HepG2 (cell line): ENCODE data around the gene KLHL12. TPM values are rescaled to one million over a fixed set of nuclear protein-coding genes. Genes with fewer than 3 reads are reported as not detected.
A peak's percentile ranks its signal among the peaks of the same experiment; 100 is the strongest.

ENCODE experiments used
- CCAR2 ChIP-seq: fragments of 200-400 bp; formaldehyde crosslinking; optimal IDR thresholded peaks from 2 replicates; pipeline ENCODE3; 2018; ENCODE audit warnings: low read depth, mild to moderate bottlenecking, low read length, moderate library complexity
- EP300 ChIP-seq, 3 experiments: sonication (generic) in 1 of 3; formaldehyde crosslinking in 1 of 3; IDR thresholded peaks; 2 replicates each; pipeline versions ENCODE4 v1.5.1 to v1.6.1; 2011 to 2020; ENCODE audit warnings: low read depth in 2 of 3, low read length in 2 of 3, borderline replicate concordance in 1 of 3, improper control_type of control experiment in 1 of 3, mild to moderate bottlenecking in 1 of 3, missing genetic modification reagents in 1 of 3, moderate library complexity in 1 of 3
- HDAC6 ChIP-seq: fragments of 200-600 bp; sonication (generic); IDR thresholded peaks from 2 replicates; pipeline ENCODE4 v1.7.0; 2017; ENCODE audit warnings: mild to moderate bottlenecking, antibody characterized with exemption, low read length, low read depth
- HIVEP1 ChIP-seq: sonication (generic); formaldehyde crosslinking; IDR thresholded peaks from 2 replicates; pipeline ENCODE4 v1.4.0; 2020; ENCODE audit warnings: mild to moderate bottlenecking, missing genetic modification reagents
- NCOA2 ChIP-seq: sonication (generic); formaldehyde crosslinking; IDR thresholded peaks from 2 replicates; pipeline ENCODE4 v1.8.0; 2022; ENCODE audit warnings: inconsistent platforms
- RARG ChIP-seq: sonication (generic); formaldehyde crosslinking; IDR thresholded peaks from 2 replicates; pipeline ENCODE4 v1.4.0; 2020; ENCODE audit warnings: low read depth, mild to moderate bottlenecking, missing genetic modification reagents
- ZNF33B ChIP-seq: sonication (generic); formaldehyde crosslinking; IDR thresholded peaks from 2 replicates; pipeline ENCODE4 v1.5.1; 2020; ENCODE audit warnings: mild to moderate bottlenecking, missing genetic modification reagents
- ZNF468 ChIP-seq: sonication (generic); formaldehyde crosslinking; IDR thresholded peaks from 2 replicates; pipeline ENCODE4 v1.8.0; 2022; ENCODE audit warnings: mild to moderate bottlenecking, moderate library complexity, missing genetic modification reagents
- ZNF816 ChIP-seq: sonication (generic); formaldehyde crosslinking; IDR thresholded peaks from 2 replicates; pipeline ENCODE4 v1.8.0; 2022; ENCODE audit warnings: missing genetic modification reagents, mild to moderate bottlenecking, borderline replicate concordance
- ZSCAN22 ChIP-seq: sonication (generic); formaldehyde crosslinking; IDR thresholded peaks from 2 replicates; pipeline ENCODE4 v1.4.0; 2020; ENCODE audit warnings: mild to moderate bottlenecking, missing genetic modification reagents
- polyA plus RNA-seq, 8 experiments: library from polyadenylated mRNA; depleted of rRNA in 3 of 8; stranded (reverse) in 7 of 8; unstranded in 1 of 8; fragments of >200 nt; fragmentation: Illumina TruSeq in 4 of 8; extraction: Trizol in 4 of 8; gene quantifications; 2 replicates each; pipeline versions ENCODE4 v1.2.1 to v1.2.3, GENCODE V29; 2011 to 2016; ENCODE audit warnings: low read depth in 4 of 8, missing spikeins in 1 of 8, mixed read lengths in 1 of 8; ENCODE audit not compliant: insufficient read depth in 1 of 8
- total RNA-seq, 5 experiments: library from RNA; depleted of rRNA; stranded (reverse); fragments of >200 nt; fragmentation: Illumina TruSeq; extraction: Trizol; gene quantifications; 2 replicates each; pipeline ENCODE4 v1.2.3, GENCODE V29; 2016; ENCODE audit warnings: low read depth in 1 of 5
- TF ChIP-seq, protein P1 (sequence below): sonication (generic); formaldehyde crosslinking; IDR thresholded peaks from 2 replicates; pipeline ENCODE4 v1.4.0; 2020; ENCODE audit warnings: missing genetic modification reagents, low read depth, mild to moderate bottlenecking, borderline replicate concordance
- TF ChIP-seq, protein P2 (sequence below): sonication (generic); formaldehyde crosslinking; IDR thresholded peaks from 2 replicates; pipeline ENCODE4 v1.5.0; 2020; ENCODE audit warnings: mild to moderate bottlenecking, missing genetic modification reagents
- TF ChIP-seq, protein P3 (sequence below): sonication (generic); formaldehyde crosslinking; IDR thresholded peaks from 2 replicates; pipeline ENCODE4 v1.5.1; 2020; ENCODE audit warnings: missing genetic modification reagents, mild to moderate bottlenecking, borderline replicate concordance
- TF ChIP-seq, protein P4 (sequence below): sonication (generic); formaldehyde crosslinking; IDR thresholded peaks from 2 replicates; pipeline ENCODE4 v1.9.0; 2021; ENCODE audit warnings: missing genetic modification reagents, mild to moderate bottlenecking, borderline replicate concordance
- TF ChIP-seq, protein P5 (sequence below): sonication (generic); formaldehyde crosslinking; IDR thresholded peaks from 2 replicates; pipeline ENCODE4 v1.5.0; 2020; ENCODE audit warnings: missing genetic modification reagents
- TF ChIP-seq, protein P6 (sequence below): sonication (generic); formaldehyde crosslinking; IDR thresholded peaks from 2 replicates; pipeline ENCODE4 v1.5.0; 2020; ENCODE audit warnings: mild to moderate bottlenecking, missing genetic modification reagents
- TF ChIP-seq, protein P7 (sequence below): sonication (generic); formaldehyde crosslinking; IDR thresholded peaks from 2 replicates; pipeline ENCODE4 v1.5.0; 2020; ENCODE audit warnings: missing genetic modification reagents, mild to moderate bottlenecking, borderline replicate concordance

KLHL12 gene
- total and polyA plus RNA-seq, 2 of the 13 experiments (the other 11 are each of a cell fraction or from before 2014, with no cell fraction given), result 19.2 to 25.2 TPM

DNA sequence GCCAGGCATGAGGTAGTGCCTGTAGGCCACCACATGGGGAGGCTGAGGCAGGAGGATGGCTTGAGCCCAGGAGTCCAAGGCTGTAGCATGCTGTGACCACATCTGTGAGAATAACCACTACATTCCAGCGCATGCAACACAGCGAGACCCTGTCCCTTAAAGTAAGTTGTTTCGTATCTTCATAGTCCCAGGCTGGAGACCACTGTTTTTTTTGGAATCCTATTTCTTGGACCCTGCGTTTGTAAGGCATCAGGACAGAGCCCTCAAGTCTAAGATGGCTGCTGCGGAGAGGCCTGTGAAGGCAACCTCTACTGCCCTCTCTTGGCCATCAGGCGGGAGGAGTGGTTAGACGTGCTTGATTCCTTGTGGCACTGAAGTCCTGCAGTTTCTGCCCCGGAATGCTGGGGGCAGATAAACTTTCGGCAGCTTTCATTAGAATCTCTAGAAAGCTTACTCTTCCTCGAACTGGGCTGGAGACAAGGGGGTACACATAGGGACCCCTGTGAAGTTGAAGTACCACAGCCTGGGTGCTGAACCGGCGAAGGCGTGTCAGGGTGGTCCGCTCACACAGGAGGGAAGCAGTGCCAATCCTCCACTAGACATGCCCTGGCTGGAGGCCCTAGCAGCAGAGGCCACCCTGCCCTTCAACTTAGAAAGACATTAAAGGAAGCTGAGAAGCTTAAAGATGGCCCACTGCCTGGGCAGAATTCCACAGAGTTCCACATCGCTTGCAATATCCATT is 74.7 kb downstream of the KLHL12 start (continued):
- TF ChIP-seq, protein P1, sequence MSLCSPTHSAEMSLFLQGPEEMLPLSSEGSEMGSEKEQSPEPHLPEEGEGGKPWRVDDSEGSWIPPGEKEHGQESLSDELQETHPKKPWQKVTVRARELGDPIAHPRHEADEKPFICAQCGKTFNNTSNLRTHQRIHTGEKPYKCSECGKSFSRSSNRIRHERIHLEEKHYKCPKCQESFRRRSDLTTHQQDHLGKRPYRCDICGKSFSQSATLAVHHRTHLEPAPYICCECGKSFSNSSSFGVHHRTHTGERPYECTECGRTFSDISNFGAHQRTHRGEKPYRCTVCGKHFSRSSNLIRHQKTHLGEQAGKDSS (CRISPR knock-in tag), result no peak
- no peak for TF ChIP-seq NCOA2 (CRISPR knock-in tag)
- TF ChIP-seq, protein P2, sequence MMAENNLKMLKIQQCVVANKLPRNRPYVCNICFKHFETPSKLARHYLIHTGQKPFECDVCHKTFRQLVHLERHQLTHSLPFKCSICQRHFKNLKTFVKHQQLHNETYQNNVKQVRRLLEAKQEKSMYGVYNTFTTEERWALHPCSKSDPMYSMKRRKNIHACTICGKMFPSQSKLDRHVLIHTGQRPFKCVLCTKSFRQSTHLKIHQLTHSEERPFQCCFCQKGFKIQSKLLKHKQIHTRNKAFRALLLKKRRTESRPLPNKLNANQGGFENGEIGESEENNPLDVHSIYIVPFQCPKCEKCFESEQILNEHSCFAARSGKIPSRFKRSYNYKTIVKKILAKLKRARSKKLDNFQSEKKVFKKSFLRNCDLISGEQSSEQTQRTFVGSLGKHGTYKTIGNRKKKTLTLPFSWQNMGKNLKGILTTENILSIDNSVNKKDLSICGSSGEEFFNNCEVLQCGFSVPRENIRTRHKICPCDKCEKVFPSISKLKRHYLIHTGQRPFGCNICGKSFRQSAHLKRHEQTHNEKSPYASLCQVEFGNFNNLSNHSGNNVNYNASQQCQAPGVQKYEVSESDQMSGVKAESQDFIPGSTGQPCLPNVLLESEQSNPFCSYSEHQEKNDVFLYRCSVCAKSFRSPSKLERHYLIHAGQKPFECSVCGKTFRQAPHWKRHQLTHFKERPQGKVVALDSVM (CRISPR knock-in tag), result peak; percentile 82
- TF ChIP-seq ZNF33B, result no peak
- TF ChIP-seq HIVEP1 (CRISPR knock-in tag), result no peak
- TF ChIP-seq ZNF468, result no peak
- TF ChIP-seq ZSCAN22 (CRISPR knock-in tag), result no peak
- TF ChIP-seq CCAR2, result no peak
- TF ChIP-seq EP300 (IDR thresholded peaks at IDR 0.05; ENCODE audit: low read depth in 2 of 2, low read length in 2 of 2), result no peak
- TF ChIP-seq EP300 (CRISPR knock-in tag; IDR thresholded peaks at IDR 0.05; ENCODE audit: borderline replicate concordance), result no peak
- TF ChIP-seq, protein P3, sequence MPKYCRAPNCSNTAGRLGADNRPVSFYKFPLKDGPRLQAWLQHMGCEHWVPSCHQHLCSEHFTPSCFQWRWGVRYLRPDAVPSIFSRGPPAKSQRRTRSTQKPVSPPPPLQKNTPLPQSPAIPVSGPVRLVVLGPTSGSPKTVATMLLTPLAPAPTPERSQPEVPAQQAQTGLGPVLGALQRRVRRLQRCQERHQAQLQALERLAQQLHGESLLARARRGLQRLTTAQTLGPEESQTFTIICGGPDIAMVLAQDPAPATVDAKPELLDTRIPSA (CRISPR knock-in tag), result no peak
- TF ChIP-seq, protein P4, sequence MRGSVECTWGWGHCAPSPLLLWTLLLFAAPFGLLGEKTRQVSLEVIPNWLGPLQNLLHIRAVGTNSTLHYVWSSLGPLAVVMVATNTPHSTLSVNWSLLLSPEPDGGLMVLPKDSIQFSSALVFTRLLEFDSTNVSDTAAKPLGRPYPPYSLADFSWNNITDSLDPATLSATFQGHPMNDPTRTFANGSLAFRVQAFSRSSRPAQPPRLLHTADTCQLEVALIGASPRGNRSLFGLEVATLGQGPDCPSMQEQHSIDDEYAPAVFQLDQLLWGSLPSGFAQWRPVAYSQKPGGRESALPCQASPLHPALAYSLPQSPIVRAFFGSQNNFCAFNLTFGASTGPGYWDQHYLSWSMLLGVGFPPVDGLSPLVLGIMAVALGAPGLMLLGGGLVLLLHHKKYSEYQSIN (CRISPR knock-in tag), result no peak
- no peak for TF ChIP-seq HDAC6
- TF ChIP-seq, protein P5, sequence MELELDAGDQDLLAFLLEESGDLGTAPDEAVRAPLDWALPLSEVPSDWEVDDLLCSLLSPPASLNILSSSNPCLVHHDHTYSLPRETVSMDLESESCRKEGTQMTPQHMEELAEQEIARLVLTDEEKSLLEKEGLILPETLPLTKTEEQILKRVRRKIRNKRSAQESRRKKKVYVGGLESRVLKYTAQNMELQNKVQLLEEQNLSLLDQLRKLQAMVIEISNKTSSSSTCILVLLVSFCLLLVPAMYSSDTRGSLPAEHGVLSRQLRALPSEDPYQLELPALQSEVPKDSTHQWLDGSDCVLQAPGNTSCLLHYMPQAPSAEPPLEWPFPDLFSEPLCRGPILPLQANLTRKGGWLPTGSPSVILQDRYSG (CRISPR knock-in tag), result no peak
- TF ChIP-seq, protein P6, sequence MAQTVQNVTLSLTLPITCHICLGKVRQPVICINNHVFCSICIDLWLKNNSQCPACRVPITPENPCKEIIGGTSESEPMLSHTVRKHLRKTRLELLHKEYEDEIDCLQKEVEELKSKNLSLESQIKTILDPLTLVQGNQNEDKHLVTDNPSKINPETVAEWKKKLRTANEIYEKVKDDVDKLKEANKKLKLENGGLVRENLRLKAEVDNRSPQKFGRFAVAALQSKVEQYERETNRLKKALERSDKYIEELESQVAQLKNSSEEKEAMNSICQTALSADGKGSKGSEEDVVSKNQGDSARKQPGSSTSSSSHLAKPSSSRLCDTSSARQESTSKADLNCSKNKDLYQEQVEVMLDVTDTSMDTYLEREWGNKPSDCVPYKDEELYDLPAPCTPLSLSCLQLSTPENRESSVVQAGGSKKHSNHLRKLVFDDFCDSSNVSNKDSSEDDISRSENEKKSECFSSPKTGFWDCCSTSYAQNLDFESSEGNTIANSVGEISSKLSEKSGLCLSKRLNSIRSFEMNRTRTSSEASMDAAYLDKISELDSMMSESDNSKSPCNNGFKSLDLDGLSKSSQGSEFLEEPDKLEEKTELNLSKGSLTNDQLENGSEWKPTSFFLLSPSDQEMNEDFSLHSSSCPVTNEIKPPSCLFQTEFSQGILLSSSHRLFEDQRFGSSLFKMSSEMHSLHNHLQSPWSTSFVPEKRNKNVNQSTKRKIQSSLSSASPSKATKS (CRISPR knock-in tag), result no peak
- TF ChIP-seq RARG (CRISPR knock-in tag), result no peak
- TF ChIP-seq, protein P7, sequence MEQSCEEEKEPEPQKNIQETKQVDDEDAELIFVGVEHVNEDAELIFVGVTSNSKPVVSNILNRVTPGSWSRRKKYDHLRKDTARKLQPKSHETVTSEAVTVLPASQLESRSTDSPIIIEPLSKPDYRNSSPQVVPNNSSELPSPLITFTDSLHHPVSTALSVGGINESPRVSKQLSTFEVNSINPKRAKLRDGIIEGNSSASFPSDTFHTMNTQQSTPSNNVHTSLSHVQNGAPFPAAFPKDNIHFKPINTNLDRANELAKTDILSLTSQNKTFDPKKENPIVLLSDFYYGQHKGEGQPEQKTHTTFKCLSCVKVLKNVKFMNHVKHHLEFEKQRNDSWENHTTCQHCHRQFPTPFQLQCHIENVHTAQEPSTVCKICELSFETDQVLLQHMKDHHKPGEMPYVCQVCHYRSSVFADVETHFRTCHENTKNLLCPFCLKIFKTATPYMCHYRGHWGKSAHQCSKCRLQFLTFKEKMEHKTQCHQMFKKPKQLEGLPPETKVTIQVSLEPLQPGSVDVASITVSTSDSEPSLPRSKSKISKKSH, result no peak
- no peak for TF ChIP-seq ZNF816 (CRISPR knock-in tag)
